Psoas muscle (tissue), 8 donors: Measurements from ENCODE around the gene PPTC7. TPM values are rescaled to one million over a fixed set of nuclear protein-coding genes. Genes with fewer than 3 reads are reported as not detected.
A peak's percentile ranks its signal among the peaks of the same experiment; 100 is the strongest.
"Not testable (repeated sequence)": the region's sequence is repeated elsewhere in the genome, so short reads cannot be mapped to it uniquely, and the experiment has no call there.

ENCODE experiments used
- ATAC-seq, 4 donors: fragments of 200-7000 bp; cut with Tn5 transposase; one replicate each; pipeline ENCODE4 v1.9.1; 2020; ENCODE audit warnings: moderate library complexity in 3 of 4, mild to moderate bottlenecking in 2 of 4
- DNase-seq, 2 donors: peaks; one replicate each; pipeline ENCODE4 v3.0.0-alpha.2; 2020
- H3K27ac ChIP-seq: fragments of 200-600 bp; one replicate; pipeline ENCODE4 v1.8.0; 2022
- H3K27me3 ChIP-seq, 3 donors: fragments of 200-600 bp in 1 of 3; one replicate each; pipeline versions ENCODE4 v1.6.1 to v1.8.0; 2013 to 2022; ENCODE audit warnings: low read length in 2 of 3, mild to moderate bottlenecking in 2 of 3, moderate library complexity in 1 of 3; ENCODE audit not compliant: insufficient read depth in 3 of 3
- H3K36me3 ChIP-seq, 2 donors: fragments of 200-600 bp in 1 of 2; one replicate each; pipeline versions ENCODE4 v1.6.1 to v1.8.0; 2013 to 2022; ENCODE audit warnings: low read depth in 1 of 2, mild to moderate bottlenecking in 1 of 2, moderate library complexity in 1 of 2; ENCODE audit not compliant: insufficient read depth in 1 of 2
- H3K4me1 ChIP-seq: fragments of 200-600 bp; one replicate; pipeline ENCODE4 v1.8.0; 2022
- H3K4me3 ChIP-seq: fragments of 200-600 bp; one replicate; pipeline ENCODE4 v1.8.0; 2022; ENCODE audit warnings: mild to moderate bottlenecking
- H3K9me3 ChIP-seq: fragments of 200-600 bp; one replicate; pipeline ENCODE4 v1.8.0; 2022
- WGBS, 3 donors: extraction: QIAGEN DNeasy Blood & Tissue Kit; methylation state at CpG; one replicate each; pipeline versions ENCODE4 v1.1.6 to v1.1.7; 2013; 5-methylcytosine and 5-hydroxymethylcytosine counted together
- intact Hi-C, 2 donors: fragments of 100-400 bp; cut with DNase I; formaldehyde crosslinking; loops; one replicate each; pipeline versions ENCODE4 v1.11.0 to v1.14.2; 2022
- polyA plus RNA-seq, 3 donors: library from polyadenylated mRNA; stranded (reverse); fragments of 200-250 nt; gene quantifications; one replicate each; pipeline ENCODE4 v1.2.3, GENCODE V29; 2013
- total RNA-seq, 4 donors: library from RNA; stranded (reverse); fragmentation: NEBNext Ultra II Directional in 2 of 4; extraction: Animal tissue kit (Norgen Biotek cat#: 25700) in 2 of 4; gene quantifications; one replicate each; pipeline versions ENCODE4 v1.2.1 to v1.2.4, GENCODE V29; 2021 to 2023
- TF ChIP-seq, protein P1 (sequence below): fragments of 200-600 bp; IDR thresholded peaks from one replicate; pipeline ENCODE4 v1.8.0; 2022; ENCODE audit warnings: antibody characterized with exemption
- donor health status: healthy with polysubstance abuse.
- donor health status: DM: no; HTN: no; CAD: no; lungs with moderate emphysema.
- donor health status: Bipolar disorder and iron deficiency.
- donor health status: healthy.
- donor health status: DM: yes; HTN: yes; CAD: no.
- donor health status: DM: no; HTN: no; CAD: no.
- donor health status: DM: no; HTN: no; CAD: no.
- donor health status: DM: yes; HTN: yes; CAD: no.

PPTC7 gene
- total and polyA plus RNA-seq, 7 donors = 54.6 to 213 (median 71.9) TPM

DNA sequence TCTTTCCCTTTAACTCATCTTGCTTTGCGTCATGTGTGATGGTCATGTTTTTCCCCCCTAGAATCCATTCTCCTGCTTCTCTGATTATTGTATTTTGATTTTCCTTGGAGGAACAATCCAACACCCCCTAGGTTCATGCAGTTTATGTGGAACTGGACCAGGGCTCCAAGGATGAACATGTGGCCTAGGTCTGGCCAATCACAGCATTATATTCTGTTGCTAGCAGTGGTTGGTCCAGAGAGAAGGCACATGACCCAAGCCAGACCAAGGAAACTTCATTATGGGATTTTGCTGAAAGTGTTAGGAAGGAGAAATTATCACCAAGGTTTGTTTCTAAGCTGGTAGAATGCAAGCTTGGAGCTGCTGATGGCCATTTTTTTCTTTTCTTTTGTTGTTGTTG is 6.9 kb upstream of the PPTC7 start:
- WGBS, 3 donors = 92 to 100% (median 100%) methylated on average over 1 of the region's 1 CpG
- H3K9me3 ChIP-seq = no peaks in the 10 kb centered on the region
- intact Hi-C loops = no loop called here
- no peaks in the 10 kb centered on the region for H3K27me3 ChIP-seq
- peak overlapping the region; percentile 81 for H3K27ac ChIP-seq
- H3K4me3 ChIP-seq = no peak overlapping the region
- ATAC-seq (no peak), DNase-seq (no peak)
- peaks cover 36% of the 10 kb centered on the region for H3K4me1 ChIP-seq
- TF ChIP-seq, protein P1, sequence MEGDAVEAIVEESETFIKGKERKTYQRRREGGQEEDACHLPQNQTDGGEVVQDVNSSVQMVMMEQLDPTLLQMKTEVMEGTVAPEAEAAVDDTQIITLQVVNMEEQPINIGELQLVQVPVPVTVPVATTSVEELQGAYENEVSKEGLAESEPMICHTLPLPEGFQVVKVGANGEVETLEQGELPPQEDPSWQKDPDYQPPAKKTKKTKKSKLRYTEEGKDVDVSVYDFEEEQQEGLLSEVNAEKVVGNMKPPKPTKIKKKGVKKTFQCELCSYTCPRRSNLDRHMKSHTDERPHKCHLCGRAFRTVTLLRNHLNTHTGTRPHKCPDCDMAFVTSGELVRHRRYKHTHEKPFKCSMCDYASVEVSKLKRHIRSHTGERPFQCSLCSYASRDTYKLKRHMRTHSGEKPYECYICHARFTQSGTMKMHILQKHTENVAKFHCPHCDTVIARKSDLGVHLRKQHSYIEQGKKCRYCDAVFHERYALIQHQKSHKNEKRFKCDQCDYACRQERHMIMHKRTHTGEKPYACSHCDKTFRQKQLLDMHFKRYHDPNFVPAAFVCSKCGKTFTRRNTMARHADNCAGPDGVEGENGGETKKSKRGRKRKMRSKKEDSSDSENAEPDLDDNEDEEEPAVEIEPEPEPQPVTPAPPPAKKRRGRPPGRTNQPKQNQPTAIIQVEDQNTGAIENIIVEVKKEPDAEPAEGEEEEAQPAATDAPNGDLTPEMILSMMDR = no peak
- H3K36me3 ChIP-seq = no peaks in the 10 kb centered on the region

DNA sequence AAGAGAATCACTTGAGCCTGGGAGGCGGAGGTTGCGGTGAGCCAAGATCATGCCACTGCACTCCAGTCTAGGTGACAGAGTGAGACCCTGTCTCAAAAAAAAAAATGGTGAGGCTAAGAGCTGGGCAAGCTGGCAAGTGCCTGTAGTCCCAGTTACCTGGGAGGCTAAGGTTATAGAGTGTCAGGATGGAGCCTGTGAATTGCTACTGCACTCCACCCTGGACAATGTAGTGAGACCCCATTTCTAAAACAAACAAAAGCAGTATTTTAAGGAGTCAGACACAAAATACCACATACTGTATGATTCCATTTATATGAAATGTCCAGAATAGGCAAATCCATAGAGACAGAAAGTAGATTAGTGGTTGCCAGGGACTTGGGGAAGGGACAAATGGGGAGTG is 4.0 kb upstream of the PPTC7 start:
- H3K9me3 ChIP-seq, H3K27me3 ChIP-seq, H3K4me3 ChIP-seq, DNase-seq, H3K36me3 ChIP-seq, ATAC-seq: not testable (repeated sequence)
- Histone ChIP-seq H3K4me1 (peaks cover 39% of the 10 kb centered on the region), H3K27ac (peak overlapping the region; percentile 97)
- intact Hi-C loops = loop anchor here in 1 of 2 donors (5.0 kb wide), 1 partner anchor 50 kb away; no protein-coding TSS in a partner anchor
- WGBS, 3 donors = 78 to 89% (median 79%) methylated on average over 2 of the region's 2 CpGs

DNA sequence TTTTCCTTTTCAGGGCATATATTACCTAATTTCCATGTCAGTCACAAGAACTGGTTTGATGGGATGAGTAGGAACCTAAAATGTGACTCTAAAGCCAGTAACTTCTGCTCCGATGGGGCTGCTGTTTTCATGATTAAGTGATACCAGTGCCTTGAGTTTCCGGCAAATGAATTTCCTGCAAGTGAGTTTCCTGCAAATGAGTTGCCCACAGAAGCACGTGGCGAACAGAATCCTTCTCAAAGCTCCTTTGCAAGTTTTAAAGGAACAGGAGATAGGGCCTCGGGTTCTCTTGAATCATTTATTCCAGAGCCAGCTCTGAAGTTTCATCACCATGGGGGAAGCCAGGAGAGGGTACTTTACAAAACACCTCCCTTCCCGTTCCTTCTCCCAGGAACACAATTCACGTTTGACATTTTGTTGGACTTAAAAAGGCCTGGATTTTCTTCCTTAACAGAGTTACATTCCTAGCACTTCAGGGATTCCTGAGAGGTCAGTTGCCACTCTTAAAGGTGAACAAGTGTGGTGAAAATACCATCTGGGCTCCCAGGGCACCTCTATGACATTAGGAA is 2.2 kb upstream of the PPTC7 start:
- Histone ChIP-seq H3K4me3 (peak overlapping the region; percentile 95), H3K4me1 (peaks cover 36% of the 10 kb centered on the region)
- TF ChIP-seq, protein P1 = no peak

DNA sequence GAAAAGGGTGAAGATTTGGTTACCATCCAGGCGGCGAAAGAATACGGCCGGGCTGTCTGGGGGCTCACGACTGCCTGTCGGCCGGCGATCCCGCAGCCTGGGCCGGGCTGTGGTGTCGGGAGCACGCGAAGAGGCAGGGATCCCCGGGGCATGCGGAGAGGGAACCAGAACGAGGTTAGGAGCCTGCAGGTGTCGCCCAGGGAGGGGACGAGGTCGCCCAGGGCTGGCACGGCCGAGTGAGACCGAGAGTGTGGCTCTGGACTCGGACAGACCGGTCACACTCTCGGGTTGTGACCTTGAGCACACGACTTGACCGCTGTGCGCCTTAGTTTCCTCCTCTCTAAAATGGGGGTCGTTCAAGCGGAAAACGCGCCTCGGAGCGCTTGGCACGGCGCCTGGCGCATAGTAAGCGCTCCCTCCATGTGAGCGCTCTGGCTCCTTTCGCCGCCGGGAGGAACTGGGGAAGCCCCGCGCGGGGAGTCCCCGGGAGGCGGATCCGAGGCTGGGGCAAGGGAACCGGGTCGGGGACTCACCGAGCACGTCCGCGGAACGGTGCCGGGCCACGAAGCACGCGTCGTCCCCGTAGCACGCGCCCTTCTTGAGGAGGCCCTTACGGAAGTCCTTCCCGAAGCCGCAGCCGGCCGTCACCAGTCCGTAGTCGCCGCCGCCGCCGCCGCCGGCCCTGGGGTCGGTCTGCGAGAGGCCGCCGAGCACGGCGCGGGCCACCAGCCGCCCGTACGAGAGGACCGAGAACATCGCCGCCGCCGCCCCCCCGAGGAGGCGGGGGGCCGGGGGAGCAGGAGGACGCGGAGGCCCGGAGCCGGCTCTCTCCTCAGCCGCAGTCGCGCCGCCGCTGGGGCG is 612 bp downstream of the PPTC7 start:
- Histone ChIP-seq H3K4me3 (peak overlapping the region; percentile 95), H3K36me3 (no peaks in the 10 kb centered on the region), H3K9me3 (no peaks in the 10 kb centered on the region), H3K27me3 (no peaks in the 10 kb centered on the region), H3K4me1 (peaks cover 63% of the 10 kb centered on the region), H3K27ac (peak overlapping the region; percentile 97)
- DNase-seq (peak; percentile 68 to 84), ATAC-seq (peak; percentile 28 to 53 (median 40))
- TF ChIP-seq, protein P1 = no peak
- intact Hi-C loops = no loop called here
- WGBS, 3 donors = 0 to 1% (median 0%) methylated on average over 68 to 104 of the region's 104 CpGs

More for the DNA sequence above, 2.2 kb upstream of the PPTC7 start:
- peak; percentile 6 to 44 (median 27) for ATAC-seq
- no peaks in the 10 kb centered on the region for H3K9me3 ChIP-seq
- 8 to 19% (median 10%) methylated on average over 7 of the region's 7 CpGs for WGBS, 3 donors
- no peaks in the 10 kb centered on the region for H3K36me3 ChIP-seq
- no peak for DNase-seq
- H3K27me3 ChIP-seq = no peaks in the 10 kb centered on the region
- peak overlapping the region; percentile 97 for H3K27ac ChIP-seq
- intact Hi-C loops = loop anchor here (2.0 to 5.0 kb wide), 2 partner anchors 48 to 49 kb away; no protein-coding TSS in a partner anchor

- DNase-seq = no peak
- TF ChIP-seq, protein P1 = no peak
- H3K27ac ChIP-seq = peak overlapping the region; percentile 97
- WGBS, 3 donors = 2 to 4% (median 3%) methylated on average over 8 of the region's 8 CpGs
- intact Hi-C loops = no loop called here
- H3K9me3 ChIP-seq = no peaks in the 10 kb centered on the region
- peak; percentile 41 to 53 (median 48) for ATAC-seq
- peaks cover 69% of the 10 kb centered on the region for H3K4me1 ChIP-seq
- H3K27me3 ChIP-seq = no peaks in the 10 kb centered on the region
- H3K36me3 ChIP-seq = no peaks in the 10 kb centered on the region
- peak overlapping the region; percentile 95 for H3K4me3 ChIP-seq
Observed at GRCh38 chr12:110581931-110582275, 1.2 kb downstream of the PPTC7 start.
